ENCODE measurements around the gene DET1. TPM values are rescaled to one million over a fixed set of nuclear protein-coding genes. Genes with fewer than 3 reads are reported as not detected.
"Not testable (repeated sequence)": the region's sequence is repeated elsewhere in the genome, so short reads cannot be mapped to it uniquely, and the experiment has no call there.

Gene DET1
- total RNA-seq, 1 experiment from 2014 or later: 3.2 TPM

GRCh38 chr15:88497109-88497765, 49.2 kb downstream of the DET1 start:
- DNase-seq (ENCODE audit: low read depth): no peak

GRCh38 chr15:88493844-88494243, 52.6 kb downstream of the DET1 start:
- no peak for DNase-seq (ENCODE audit: low read depth)

GRCh38 chr15:88491158-88491557, 55.3 kb downstream of the DET1 start:
- no peak for DNase-seq (ENCODE audit: low read depth)

GRCh38 chr15:88490036-88490435, 56.4 kb downstream of the DET1 start:
- DNase-seq (ENCODE audit: low read depth): no peak

DNA sequence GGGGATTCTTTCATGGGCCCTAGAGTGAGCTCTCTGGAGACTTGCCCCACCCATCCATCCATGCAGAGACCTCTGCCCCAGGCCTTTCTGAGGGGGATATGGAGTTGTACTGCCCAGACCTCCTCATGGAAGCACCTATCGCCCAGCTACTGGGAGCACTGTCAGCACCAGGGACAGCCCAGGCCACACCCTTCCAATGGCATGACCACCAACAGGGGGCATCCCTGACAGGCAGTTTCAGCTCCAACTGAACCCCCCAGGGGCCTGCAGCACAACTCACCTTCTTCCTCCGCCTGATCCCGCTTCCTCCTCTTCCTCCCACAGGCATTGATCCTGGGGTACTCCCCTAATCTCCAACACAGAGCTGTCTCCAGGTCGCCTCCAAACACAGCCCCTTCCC, 57.2 kb downstream of the DET1 start:
- DNase-seq (ENCODE audit: low read depth): no peak

DNA sequence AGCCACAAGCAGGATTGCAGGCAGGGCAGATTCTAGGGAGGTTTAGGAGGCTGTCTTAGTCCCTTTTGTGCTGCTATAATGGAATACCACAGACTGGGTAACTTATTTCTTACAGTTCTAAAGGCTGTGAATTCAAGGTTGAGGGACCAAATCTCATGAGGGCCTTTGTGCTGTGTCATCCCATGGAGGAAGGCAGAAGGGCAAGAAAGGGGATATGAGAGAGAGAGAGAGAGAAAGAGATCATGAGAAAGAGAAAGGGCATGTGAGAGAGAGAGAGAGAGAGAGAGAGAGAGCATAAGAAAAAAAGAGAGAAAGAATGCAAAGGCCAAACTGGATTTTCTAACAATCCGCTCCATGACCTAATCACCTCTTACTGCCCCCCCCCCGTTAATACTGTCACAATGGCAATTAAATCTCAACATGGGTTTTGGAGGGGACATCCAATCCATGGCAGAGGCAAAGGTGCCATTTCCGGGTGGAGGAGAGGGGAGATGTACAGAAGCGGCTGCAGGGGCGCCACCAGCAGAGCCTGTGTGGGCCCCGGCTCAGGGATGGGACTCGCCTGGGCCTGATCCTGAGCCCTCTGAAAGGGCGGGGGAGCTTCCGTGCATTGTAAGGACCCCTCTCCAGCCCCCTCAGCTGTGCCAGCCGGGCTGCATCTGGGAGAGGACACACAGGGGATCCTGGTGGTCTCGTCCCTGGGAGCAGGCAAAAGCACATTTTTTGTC, 58.5 kb downstream of the DET1 start:
- no peak for DNase-seq (ENCODE audit: low read depth)

DNA sequence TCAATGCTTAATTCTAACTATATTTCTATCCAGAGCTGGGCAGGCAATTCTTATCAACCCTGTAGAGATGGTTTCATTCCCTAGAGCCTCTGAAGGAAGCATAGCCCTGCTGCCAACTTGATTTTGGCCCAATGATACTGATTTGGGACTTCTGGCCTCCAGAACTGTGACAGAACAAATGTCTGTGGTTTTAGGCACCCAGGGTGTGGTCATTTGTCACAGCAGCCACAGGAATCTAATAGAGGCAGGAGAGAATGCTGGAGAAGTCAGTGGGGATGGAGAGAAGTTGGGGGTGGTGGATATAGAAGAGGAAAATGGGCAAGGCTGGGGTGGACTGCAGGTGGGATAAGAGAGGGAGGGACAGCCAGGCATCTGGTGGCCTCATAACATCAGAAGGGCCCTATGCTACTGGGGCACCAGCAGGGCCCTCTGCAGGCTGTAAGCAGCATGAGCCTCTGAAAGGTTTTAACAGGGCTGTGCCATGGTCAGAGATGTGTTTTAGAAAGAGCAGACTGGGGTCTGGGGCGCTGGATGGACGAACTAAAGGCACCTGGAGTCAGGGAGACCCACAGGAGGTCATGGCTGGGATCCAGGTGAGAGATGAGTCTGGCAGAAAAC, 59.2 kb downstream of the DET1 start:
- DNase-seq (ENCODE audit: low read depth): no peak

DNA sequence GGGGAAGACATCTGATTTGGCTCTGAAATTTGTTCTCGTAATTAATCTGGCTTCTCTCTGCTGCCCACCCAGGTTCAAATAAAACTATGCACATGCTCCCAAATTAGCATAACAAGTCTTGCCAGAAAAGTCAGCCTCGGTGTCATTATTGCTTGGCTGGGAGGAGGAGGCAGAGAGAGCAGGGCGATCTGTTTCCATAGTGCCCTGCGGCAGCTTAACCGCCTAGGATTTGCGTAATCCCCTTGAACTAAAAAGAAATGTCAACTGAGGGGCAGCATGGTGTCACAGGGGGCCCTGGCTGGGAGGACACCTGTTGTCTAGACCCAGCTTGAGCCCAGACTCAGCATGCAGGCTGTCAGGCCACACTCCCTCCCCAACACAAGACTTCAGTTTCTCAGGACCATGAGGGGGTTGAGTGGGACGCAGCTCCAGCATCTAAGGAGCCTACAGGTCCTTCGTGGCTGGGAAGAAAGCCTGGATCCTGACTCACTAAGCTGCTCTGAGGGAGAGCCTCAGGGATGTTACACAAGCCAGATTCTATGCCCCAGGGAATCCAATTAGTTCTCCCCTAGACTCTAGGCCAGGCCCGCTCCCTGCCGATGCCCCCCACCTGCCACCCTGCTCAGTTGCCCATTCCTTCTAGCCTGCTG, 61.7 kb downstream of the DET1 start:
- DNase-seq (ENCODE audit: low read depth): no peak

GRCh38 chr15:88482263-88482662, 64.2 kb downstream of the DET1 start:
- DNase-seq (ENCODE audit: low read depth): no peak

GRCh38 chr15:88480981-88481380, 65.5 kb downstream of the DET1 start:
- DNase-seq (ENCODE audit: low read depth): no peak

DNA sequence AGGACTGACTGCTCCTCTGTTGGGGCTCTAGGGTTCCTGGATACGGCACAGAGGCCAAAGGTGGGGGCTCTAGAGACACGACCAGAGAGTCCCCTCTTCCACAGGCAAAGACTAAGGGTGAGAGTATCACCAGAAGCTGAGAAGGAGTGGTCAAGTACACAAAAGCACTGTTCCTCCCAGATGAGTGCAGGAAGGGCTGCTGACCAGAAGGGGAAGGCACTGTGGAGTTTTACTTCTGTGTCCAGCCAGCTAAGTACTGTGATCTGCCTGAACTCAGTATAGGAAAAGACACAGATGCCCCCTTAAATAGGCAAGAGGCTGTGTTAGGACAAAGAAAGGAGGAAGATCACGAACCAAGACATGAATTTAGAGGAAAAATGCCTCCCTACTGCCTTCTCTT, 67.3 kb downstream of the DET1 start:
- no peak for DNase-seq (ENCODE audit: low read depth)

DNA sequence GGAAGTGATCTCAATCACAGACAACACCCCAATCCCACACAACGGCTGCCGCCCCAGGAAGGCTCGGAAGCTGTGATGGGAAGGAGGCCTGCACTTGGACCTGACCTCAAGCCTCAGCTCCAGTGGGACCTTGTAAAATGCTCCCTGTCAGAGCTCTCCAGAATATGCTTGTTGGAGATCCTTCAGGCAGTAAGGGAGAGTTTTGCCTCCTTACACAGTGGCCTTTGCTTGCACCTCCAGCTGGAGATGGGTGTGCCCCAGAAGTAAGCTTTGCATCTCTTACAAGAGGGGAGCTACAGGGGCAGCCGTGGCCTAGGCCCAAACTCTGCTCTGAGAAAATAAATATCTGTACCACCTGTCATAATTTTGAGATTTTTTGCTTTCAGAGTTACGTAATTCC, 68.6 kb downstream of the DET1 start:
- DNase-seq (ENCODE audit: low read depth): no peak

DNA sequence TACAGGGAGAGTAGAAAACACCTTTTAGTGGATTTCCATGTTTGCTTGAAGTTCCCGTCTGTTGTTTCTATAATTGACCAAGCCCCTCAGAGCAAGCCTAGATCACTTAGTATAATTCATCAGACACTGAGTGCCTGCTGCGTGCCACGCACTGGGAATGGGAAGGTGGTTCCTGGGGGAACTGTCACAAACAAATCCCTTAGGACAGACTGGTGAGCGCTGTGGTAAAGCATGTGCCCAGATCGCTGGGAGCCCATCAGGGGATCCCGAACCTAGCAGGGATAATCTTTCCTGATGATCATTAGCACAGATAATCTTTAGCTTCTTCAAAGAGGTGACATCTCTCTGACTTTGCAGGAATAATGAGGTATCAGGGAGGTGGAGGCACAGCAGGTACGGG, 69.4 kb downstream of the DET1 start:
- DNase-seq (ENCODE audit: low read depth): no peak

DNA sequence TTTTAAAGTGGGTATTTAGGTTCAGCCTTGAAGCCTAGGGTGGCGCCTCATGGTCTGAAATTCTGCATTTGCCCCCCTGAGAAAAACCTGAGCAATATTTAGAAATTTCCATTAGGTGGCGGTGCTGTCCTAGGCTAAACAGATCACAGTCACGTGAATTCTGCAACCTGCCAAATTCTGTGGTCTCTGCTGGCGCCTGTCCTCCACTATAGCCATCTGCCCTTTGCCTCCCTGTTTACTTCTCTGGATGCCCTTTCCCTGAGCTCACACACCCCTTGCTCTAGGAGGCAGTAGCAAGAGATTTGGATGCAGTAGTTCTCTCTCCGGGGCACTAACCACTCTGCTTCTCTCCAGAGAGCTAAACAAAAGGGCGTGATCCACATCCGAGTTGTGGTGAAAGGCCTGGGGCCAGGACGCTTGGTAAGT, 69.8 kb downstream of the DET1 start:
- no peak for DNase-seq (ENCODE audit: low read depth)

- DNase-seq (ENCODE audit: low read depth): not testable (repeated sequence)
These were observed 72.7 kb downstream of the DET1 start for GRCh38 chr15:88473661-88474293.

DNA sequence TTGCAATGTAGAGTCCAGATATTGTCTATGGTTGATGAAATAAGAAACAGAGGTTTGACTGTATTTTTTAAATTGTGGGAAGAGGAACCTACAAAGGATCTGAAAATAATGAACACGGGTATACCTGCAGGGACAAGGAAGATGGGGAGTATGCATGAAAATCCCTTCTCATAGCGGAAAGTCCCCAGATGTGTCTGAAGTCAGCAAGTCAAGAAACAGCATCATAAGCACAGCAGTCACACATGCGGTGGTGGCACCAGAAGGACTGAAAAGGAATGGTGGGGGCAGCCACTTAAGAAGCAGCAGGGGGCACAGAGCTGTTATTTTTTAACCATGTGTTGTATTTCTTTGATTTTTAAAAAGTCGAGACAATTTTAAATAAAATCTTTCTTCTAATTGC, 74.3 kb downstream of the DET1 start:
- no peak for DNase-seq (ENCODE audit: low read depth)

DNA sequence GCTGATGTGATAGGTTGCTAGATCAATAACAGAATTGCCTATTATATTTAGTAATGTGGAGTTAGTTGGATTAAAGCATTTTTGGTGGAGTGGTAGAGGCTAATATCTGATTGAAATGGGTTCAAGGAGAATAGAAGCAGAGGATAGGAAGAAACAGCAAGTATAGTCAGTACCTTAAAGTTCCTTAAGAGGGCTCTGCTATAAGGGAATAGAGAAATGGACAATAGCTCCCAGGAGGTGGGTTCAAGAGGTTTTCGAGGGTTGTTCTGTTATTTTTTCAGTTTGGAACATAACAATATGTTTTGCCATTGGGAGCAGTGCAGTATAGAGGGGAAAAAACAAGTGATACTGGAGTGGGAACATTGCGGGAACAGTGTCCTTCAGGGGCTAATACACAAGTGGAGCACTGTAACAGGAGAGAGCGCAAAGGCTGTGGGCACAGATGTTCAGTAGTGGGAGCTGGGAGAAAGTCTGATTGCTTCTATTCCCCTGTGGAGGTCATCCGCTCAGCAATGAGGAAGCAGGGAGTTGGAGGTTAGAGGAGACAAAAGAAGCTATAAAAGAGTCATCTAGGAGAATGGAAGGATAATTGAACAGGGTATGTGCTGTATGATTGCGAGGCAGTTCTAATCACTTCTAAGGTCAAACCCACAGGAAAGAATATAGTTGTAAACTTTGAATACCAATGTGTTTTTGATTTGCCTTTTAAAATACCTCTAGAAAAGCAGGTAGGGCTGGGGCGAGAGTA, 75.7 kb downstream of the DET1 start:
- no peak for DNase-seq (ENCODE audit: low read depth)

DNA sequence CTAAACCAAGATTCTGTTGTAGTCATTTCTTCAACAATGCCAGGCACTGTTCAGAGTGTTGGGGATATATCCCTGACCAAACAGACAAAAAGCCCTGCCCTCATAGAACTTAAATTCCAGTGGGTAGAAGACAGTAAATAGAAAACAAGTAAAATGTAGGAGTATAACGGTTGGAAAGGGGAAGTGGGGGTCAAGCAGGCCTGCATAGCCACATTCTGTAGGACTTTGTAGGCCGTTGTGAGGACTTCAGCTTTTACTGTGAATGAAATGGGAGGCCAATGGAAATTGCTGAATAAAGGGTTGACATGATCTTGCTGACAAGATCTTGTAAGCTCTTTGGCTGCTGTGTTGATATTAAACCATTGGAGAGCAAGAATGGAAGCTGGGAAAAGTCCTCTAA, 77.2 kb downstream of the DET1 start:
- DNase-seq (ENCODE audit: low read depth): no peak

- not testable (repeated sequence) for DNase-seq (ENCODE audit: low read depth)
These were observed 77.8 kb downstream of the DET1 start for GRCh38 chr15:88468721-88469120.

GRCh38 chr15:88467935-88468528, 78.4 kb downstream of the DET1 start:
- DNase-seq (ENCODE audit: low read depth): no peak
